NCI-H69 (cell line): ENCODE measurements around the gene SIK3.

Experiments
- DNase-seq: peaks from one replicate; lab custom pipeline; 2025; lab: John Stamatoyannopoulos, UW

The SIK3 gene

GRCh38 chr11:116970485-116971292, 127.5 kb downstream of the SIK3 start:
- DNase-seq, result no peak

GRCh38 chr11:116969694-116970093, 128.5 kb downstream of the SIK3 start:
- DNase-seq, result no peak

- DNase-seq, result no peak
Observed at GRCh38 chr11:116964269-116964668, 134.0 kb downstream of the SIK3 start.

GRCh38 chr11:116963813-116964212, 134.4 kb downstream of the SIK3 start:
- no peak for DNase-seq

GRCh38 chr11:116962108-116962507, 136.1 kb downstream of the SIK3 start:
- DNase-seq, result no peak

GRCh38 chr11:116960930-116961329, 137.3 kb downstream of the SIK3 start:
- DNase-seq, result peak; percentile 42

- DNase-seq, result peak; percentile 29
Observed at GRCh38 chr11:116958246-116958645, 140.0 kb downstream of the SIK3 start.

- DNase-seq, result no peak
Observed at GRCh38 chr11:116955949-116956348, 142.3 kb downstream of the SIK3 start.

GRCh38 chr11:116955548-116955947, 142.7 kb downstream of the SIK3 start:
- no peak for DNase-seq

- DNase-seq, result no peak
Observed at GRCh38 chr11:116953530-116954285, 144.5 kb downstream of the SIK3 start.

GRCh38 chr11:116951762-116952161, 146.5 kb downstream of the SIK3 start:
- DNase-seq, result no peak

GRCh38 chr11:116950210-116950609, 148.0 kb downstream of the SIK3 start:
- DNase-seq, result no peak

- DNase-seq, result no peak
Observed at GRCh38 chr11:116948391-116948790, 149.8 kb downstream of the SIK3 start.

- no peak for DNase-seq
Observed at GRCh38 chr11:116946414-116946813, 151.8 kb downstream of the SIK3 start.

- DNase-seq, result no peak
Observed at GRCh38 chr11:116939499-116939898, 158.7 kb downstream of the SIK3 start.

GRCh38 chr11:116938471-116939070, 159.7 kb downstream of the SIK3 start:
- no peak for DNase-seq

- no peak for DNase-seq
Observed at GRCh38 chr11:116936754-116937446, 161.3 kb downstream of the SIK3 start.

GRCh38 chr11:116935514-116935913, 162.7 kb downstream of the SIK3 start:
- DNase-seq, result no peak

GRCh38 chr11:116935089-116935488, 163.1 kb downstream of the SIK3 start:
- DNase-seq, result no peak

- no peak for DNase-seq
Observed at GRCh38 chr11:116933961-116934360, 164.3 kb downstream of the SIK3 start.

GRCh38 chr11:116932181-116932580, 166.0 kb downstream of the SIK3 start:
- no peak for DNase-seq

- no peak for DNase-seq
Observed at GRCh38 chr11:116931206-116931953, 166.8 kb downstream of the SIK3 start.
